Activated effector memory CD4-positive, alpha-beta T cell treated with Interleukin-2 at 50 U/mL for 16 hours (primary cell): Measurements from ENCODE around the gene PDGFC.

Experiments used
- DNase-seq: peaks from one replicate; pipeline ENCODE4 v3.0.0-alpha.2; 2020

PDGFC gene

GRCh38 chr4:156775813-156776212 lies 195.8 kb downstream of the PDGFC start:
- no peak for DNase-seq

DNA sequence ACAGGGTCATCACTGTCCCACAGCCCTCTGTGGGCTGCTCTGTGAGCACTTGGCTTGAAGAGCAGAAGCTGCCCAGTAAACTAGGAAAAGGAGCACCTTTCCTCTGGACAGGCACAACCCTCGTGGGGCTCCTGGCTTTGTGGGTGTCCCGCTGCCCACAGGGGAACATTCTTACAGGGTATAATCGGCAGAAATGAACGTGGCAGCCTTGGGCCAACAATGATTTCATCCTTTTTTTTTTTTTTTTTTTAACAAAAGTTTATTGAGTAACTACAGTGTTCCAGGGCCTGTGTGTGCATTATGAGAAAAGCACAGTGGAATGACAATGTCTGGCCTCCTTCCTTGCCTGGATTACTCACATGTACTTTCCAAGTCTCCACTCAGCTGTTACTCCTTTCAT lies 197.2 kb downstream of the PDGFC start:
- no peak for DNase-seq

- no peak for DNase-seq
Observed at GRCh38 chr4:156773648-156774357, 197.8 kb downstream of the PDGFC start.

DNA sequence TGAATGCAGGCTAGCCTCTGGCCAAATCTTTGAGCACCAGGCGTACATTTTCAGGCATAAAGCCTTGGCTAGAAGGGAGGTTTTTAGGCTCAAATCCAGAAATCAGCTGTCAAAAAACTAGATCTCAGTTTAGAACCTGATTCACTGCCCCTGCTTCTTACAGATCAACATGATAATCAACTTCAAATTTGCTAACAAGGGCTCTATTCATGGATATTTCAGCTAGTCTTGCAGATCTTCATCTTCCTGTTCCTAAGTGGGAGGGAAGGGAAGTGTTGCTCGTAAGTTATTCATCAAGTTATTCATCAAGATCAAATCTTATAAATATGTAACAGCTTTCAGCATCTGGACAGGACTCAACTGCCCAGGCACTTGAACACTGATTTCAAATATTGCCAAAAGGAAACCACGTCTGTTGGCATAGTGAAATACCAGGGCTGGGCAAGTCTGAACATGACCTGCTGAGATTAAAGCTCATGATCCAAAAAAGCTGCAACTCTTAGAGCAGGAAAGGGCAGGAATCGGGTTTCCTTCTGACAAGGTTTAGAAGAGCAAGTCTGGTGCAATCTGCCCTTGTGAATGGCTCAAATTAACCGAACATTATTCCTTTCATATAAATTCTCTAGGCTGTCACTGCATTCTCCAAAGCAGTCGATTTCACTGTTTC lies 200.3 kb downstream of the PDGFC start:
- DNase-seq = no peak

DNA sequence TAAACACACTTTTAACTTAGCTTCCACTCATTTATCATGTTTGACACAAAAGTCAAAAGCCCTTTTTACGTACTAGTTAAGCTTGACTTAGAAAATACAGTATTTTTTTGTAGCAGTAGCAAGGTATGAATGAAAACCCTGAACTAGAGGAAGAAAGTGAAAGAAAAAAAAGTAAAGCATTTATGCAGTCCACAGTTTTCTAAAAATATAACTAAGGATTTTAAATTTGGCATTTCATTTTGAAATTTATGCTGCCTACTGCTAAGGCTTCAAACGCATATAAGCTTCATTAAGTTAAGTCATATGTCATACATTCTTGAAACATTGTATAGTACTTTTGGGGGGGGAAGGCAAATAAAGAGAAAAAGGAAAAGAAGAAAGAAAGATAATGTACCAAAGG lies 201.5 kb downstream of the PDGFC start:
- DNase-seq = no peak

DNA sequence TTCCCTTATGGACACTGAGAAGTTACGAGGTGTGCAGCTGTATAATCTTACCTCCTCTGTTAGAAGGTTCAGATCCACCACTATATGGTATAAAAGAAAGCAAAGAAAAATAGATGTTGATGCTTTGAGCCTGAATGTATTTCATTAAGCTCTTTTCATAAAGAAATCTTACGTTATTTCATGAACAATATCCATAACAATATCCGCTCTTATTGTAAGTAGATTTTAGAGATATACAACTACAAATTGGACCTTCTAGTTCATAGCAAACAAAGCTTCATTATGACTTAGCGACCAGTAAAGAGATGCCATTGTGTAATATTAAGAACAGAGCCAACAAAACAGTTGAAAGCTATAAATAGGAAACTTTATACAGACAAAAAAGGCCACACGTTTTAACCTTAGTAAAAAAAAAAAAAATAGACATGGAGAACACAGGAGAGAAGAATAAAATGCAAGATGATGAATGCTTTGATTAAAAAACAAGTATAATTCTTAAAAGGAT lies 203.6 kb downstream of the PDGFC start:
- DNase-seq = no peak

DNA sequence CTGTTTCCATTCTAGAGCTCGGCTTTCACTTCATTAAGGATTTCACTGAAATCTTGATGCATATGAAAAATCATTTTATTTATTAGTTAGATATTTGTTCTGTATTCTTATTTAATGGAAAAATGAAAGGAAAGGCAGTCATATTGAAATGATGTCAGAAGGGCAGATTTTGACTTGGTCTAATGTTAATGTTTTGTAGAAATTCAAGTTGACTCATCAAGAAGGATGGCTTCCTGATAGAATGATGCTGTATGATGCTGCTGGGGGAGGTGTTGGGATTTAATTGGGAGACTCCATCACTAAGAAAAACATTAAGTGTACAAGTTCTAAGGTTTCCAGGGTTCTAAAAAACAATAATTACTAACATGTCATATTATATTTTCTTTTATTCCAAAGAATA lies 204.8 kb downstream of the PDGFC start:
- DNase-seq = no peak

DNA sequence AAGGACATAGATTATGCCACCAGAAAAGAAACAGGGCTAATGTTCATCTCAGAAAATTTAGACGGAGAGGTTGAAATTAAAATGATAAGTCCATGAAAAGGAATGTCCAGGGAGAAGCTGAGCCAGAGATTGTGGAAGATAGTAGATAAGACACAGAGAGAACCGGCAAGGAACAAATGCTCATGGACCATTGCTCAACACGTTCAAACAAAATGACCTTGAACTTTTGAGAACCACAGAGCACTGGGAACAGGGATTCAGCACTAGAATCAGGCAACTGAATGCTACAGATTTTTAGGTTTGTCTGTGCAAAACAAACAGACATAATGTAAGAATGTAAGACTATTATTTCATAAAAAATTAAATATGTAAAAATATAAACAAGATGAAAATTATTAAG lies 206.3 kb downstream of the PDGFC start:
- DNase-seq = no peak

GRCh38 chr4:156764846-156765245 lies 206.8 kb downstream of the PDGFC start:
- no peak for DNase-seq

GRCh38 chr4:156764145-156764544 lies 207.5 kb downstream of the PDGFC start:
- DNase-seq = no peak

DNA sequence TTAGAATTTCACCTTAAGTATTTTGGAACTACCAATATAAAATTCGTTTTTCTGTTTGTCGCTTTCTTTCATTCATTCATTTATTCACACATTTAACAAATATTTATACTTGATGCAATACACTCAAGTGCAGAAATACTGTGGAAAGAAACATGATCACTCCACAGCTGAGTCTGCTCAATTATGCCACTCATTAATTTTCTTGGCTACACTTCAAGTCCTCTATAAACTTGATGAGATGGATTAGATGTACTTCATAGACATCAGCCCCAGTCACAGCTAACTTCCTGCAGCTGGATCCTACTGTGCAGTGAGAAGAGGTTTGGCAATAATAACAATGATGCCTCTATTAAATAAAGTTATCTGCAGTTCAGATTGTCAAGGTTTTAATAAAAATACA lies 208.1 kb downstream of the PDGFC start:
- no peak for DNase-seq

- no peak for DNase-seq
Observed at GRCh38 chr4:156762851-156763250, 208.7 kb downstream of the PDGFC start.

DNA sequence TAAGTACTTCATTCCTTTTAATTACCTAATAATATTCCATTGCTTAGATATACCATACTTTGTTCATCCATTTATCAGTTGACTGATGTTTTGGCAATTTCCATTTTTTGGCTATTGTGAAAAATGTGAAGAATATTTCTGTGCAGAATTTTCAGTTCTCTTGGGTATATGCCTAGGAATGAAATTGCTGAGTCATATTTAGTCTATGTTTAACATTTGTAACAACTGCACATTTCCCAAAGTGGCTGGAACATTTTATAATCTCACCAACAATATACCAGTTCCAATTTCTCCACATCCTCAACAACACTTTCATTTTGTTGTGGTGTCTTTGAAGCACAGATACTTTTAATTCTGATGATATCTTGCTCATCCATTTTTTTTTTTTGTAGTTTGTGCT lies 215.5 kb downstream of the PDGFC start:
- no peak for DNase-seq

GRCh38 chr4:156754832-156755570 lies 216.6 kb downstream of the PDGFC start:
- DNase-seq = no peak

- no peak for DNase-seq
Observed at GRCh38 chr4:156751486-156751885, 220.1 kb downstream of the PDGFC start.

DNA sequence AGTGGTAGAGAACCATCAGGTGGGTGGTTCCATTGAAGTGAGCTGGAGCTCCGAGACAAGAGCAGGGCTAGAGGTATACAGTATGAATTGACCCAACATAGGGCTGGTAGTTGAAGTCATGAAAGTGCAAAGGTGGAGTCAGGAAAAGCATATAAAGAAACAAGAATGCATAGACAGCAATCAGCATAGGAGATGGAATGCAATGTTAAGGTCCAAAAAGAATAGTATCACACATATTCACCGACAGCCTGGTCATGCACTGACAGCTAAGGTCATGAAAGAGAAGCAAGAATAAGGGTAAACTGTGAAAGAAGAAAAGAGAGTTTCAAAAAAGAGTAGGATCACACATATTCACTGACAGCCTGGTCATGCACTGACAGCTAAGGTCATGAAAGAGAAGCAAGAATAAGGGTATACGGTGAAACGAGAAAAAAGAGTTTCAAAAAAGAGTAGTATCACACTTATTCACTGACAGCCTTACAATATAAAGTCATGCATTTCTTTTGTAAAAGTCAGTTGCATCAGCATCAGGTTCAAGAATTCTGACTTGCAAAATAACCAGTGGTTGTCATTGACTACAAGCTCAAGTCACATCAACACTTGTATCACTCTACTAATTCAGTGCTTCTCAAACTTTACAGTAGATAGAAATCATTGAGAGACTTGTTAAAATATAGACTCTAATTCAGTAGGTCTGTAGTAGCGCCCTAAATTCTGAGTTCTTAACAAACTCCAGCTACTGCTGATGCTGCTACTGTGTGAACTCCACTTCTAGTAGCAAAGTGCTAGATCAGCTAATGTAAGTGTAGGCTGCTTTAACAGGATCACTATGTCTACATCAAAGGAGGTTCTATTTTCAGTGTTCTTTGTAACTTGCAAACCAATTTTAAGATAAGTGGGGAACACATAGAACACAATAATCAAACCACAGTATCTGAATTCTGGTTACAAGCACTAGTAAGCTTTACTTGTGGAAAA lies 221.9 kb downstream of the PDGFC start:
- DNase-seq = no peak

DNA sequence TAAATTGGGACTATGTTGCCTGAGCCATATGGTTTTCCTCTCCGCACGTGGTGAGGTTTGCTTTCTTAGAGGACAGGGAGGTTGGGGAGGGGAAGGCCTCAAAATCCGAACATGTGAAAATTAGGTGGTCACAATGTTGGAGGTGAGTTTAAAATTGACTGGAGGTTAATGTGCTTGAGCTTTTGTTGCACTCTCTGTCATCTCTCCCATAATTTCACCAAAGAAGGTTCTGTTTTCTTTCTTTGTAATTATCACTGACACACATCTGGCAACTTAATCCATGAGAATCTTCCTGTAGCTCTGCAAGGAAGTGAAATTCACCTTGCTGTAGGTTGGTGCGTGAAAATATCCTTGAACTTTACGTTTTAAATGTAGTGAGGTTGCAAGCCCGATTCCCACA lies 225.5 kb downstream of the PDGFC start:
- no peak for DNase-seq

GRCh38 chr4:156738766-156739165 lies 232.8 kb downstream of the PDGFC start:
- no peak for DNase-seq

- DNase-seq = no peak
Observed at GRCh38 chr4:156734965-156735895, 236.4 kb downstream of the PDGFC start.

- no peak for DNase-seq
Observed at GRCh38 chr4:156733582-156733981, 238.0 kb downstream of the PDGFC start.

GRCh38 chr4:156732634-156733033 lies 239.0 kb downstream of the PDGFC start:
- no peak for DNase-seq

GRCh38 chr4:156729416-156729815 lies 242.2 kb downstream of the PDGFC start:
- no peak for DNase-seq
